GM23338 (cell line): ENCODE results near the gene ROBO1. TPM values are rescaled to one million over a fixed set of nuclear protein-coding genes. Genes with fewer than 3 reads are reported as not detected.

Experiments
- ATAC-seq: fragments of 200-7000 bp; cut with Tn5 transposase; 3 replicates; pipeline ENCODE4 v1.9.1; 2020
- DNase-seq: peaks from one replicate; pipeline ENCODE4 v3.0.0-alpha.2; 2015; ENCODE audit warnings: low spot score
- H2AFZ ChIP-seq: fragments of 200-600 bp; sonication (generic); 2 replicates; pipeline ENCODE4 v1.8.0; 2016; ENCODE audit warnings: antibody characterized with exemption, mild to moderate bottlenecking, moderate library complexity
- H3F3A ChIP-seq: fragments of 200-600 bp; sonication (generic); replicated peaks from 2 replicates; pipeline ENCODE4 v1.8.0; 2017; ENCODE audit warnings: antibody characterized with exemption, mixed run types, low read depth
- H3K27ac ChIP-seq: fragments of 200-600 bp; sonication (generic); 2 replicates; pipeline ENCODE4 v1.6.1; 2016; ENCODE audit warnings: low read depth
- H3K27me3 ChIP-seq: fragments of 200-600 bp; sonication (generic); 2 replicates; pipeline ENCODE4 v1.8.0; 2016; ENCODE audit warnings: mild to moderate bottlenecking, mixed run types, moderate library complexity; ENCODE audit not compliant: insufficient read depth
- H3K36me3 ChIP-seq: fragments of 200-600 bp; sonication (generic); 2 replicates; pipeline ENCODE4 v1.8.0; 2016; ENCODE audit warnings: mild to moderate bottlenecking; ENCODE audit not compliant: insufficient read depth
- H3K4me1 ChIP-seq: fragments of 200-600 bp; sonication (generic); 2 replicates; pipeline ENCODE4 v1.8.0; 2016; ENCODE audit warnings: mild to moderate bottlenecking, moderate library complexity; ENCODE audit not compliant: insufficient read depth
- H3K4me2 ChIP-seq: fragments of 200-600 bp; sonication (generic); 2 replicates; pipeline ENCODE4 v1.7.1; 2017; ENCODE audit warnings: mixed run types
- H3K4me3 ChIP-seq: fragments of 200-600 bp; sonication (generic); 2 replicates; pipeline ENCODE4 v1.6.1; 2016; ENCODE audit warnings: mixed run types
- H3K79me2 ChIP-seq: fragments of 200-600 bp; sonication (generic); replicated peaks from 2 replicates; pipeline ENCODE4 v1.8.0; 2017; ENCODE audit warnings: mild to moderate bottlenecking; ENCODE audit not compliant: insufficient read depth
- H3K9me2 ChIP-seq: fragments of 200-600 bp; sonication (generic); 2 replicates; pipeline ENCODE4 v1.8.0; 2017; ENCODE audit not compliant: insufficient read depth
- H4K20me1 ChIP-seq: fragments of 200-600 bp; sonication (generic); replicated peaks from 2 replicates; pipeline ENCODE4 v1.8.0; 2017; ENCODE audit warnings: mild to moderate bottlenecking; ENCODE audit not compliant: insufficient read depth
- H3K27ac Mint-ChIP-seq: 2 replicates; pipeline ENCODE4 v1.8.0; 2020; ENCODE audit warnings: inconsistent platforms, mild to moderate bottlenecking, moderate library complexity, mixed read lengths
- H3K27me3 Mint-ChIP-seq: 3 replicates; pipeline ENCODE4 v1.8.0; 2022; ENCODE audit warnings: low read depth, mild to moderate bottlenecking, moderate library complexity, mixed read lengths, inconsistent platforms; ENCODE audit not compliant: insufficient read depth, poor library complexity
- H3K36me3 Mint-ChIP-seq: 3 replicates; pipeline ENCODE4 v1.8.0; 2021; ENCODE audit warnings: low read depth, mild to moderate bottlenecking, inconsistent platforms, moderate library complexity, mixed read lengths
- H3K4me1 Mint-ChIP-seq: 3 replicates; pipeline ENCODE4 v1.8.0; 2020; ENCODE audit warnings: mild to moderate bottlenecking, inconsistent platforms, mixed read lengths
- H3K4me3 Mint-ChIP-seq: 3 replicates; pipeline ENCODE4 v1.8.0; 2021; ENCODE audit warnings: moderate library complexity, mild to moderate bottlenecking, inconsistent platforms, mixed read lengths
- H3K9me3 Mint-ChIP-seq: 3 replicates; pipeline ENCODE4 v1.8.0; 2020; ENCODE audit warnings: moderate library complexity, mild to moderate bottlenecking, inconsistent platforms, mixed read lengths
- CTCF ChIP-seq, 2 experiments: fragments of 200-600 bp in 1 of 2; sonication (generic) in 1 of 2; conservative IDR thresholded peaks; 2 replicates each; pipeline versions ENCODE4 v1.5.1 to v1.6.1; 2016 to 2017; ENCODE audit warnings: antibody characterized with exemption in 2 of 2, low read depth in 2 of 2, mild to moderate bottlenecking in 2 of 2, moderate library complexity in 1 of 2
- ETS1 ChIP-seq: IDR thresholded peaks from 2 replicates; pipeline ENCODE4 v1.6.1; 2016; ENCODE audit warnings: antibody characterized with exemption
- NANOG ChIP-seq: IDR thresholded peaks from 2 replicates; pipeline ENCODE4 v1.6.1; 2016; ENCODE audit warnings: antibody characterized with exemption, borderline replicate concordance
- POLR2AphosphoS5 ChIP-seq: IDR thresholded peaks from 2 replicates; pipeline ENCODE4 v1.6.1; 2016; ENCODE audit warnings: antibody characterized with exemption, low read depth
- STAT1 ChIP-seq: IDR thresholded peaks from one replicate; pipeline ENCODE4 v1.6.1; 2016; ENCODE audit warnings: antibody characterized with exemption; ENCODE audit not compliant: unreplicated experiment
- ZNF462 ChIP-seq: fragments of 250-450 bp; sonication (Bioruptor Pico); IDR thresholded peaks from 2 replicates; pipeline ENCODE4 v1.5.0; 2020; ENCODE audit warnings: mild to moderate bottlenecking, moderate library complexity
- polyA plus RNA-seq: library from polyadenylated mRNA; unstranded; fragments of >200 nt; fragmentation: Nextera tagmentation; extraction: Ambion mirVana; gene quantifications from 2 replicates; pipeline ENCODE4 v1.2.1, GENCODE V29; 2016
- total RNA-seq: library from RNA; depleted of rRNA; stranded (reverse); fragments of >200 nt; shearing (Covaris generic); gene quantifications from 2 replicates; pipeline ENCODE4 v1.2.3, GENCODE V29; 2014

The ROBO1 gene
- total and polyA plus RNA-seq, 2 experiments from 2014 or later: 19.2 to 78.3 TPM

GRCh38 chr3:78857494-78858111 lies 910.2 kb downstream of the ROBO1 start:
- peaks cover 5% of the 10 kb centered on the region for H3K27me3 Mint-ChIP-seq
- TF ChIP-seq ETS1: no peak
- TF ChIP-seq STAT1: no peak
- no peak for TF ChIP-seq ZNF462 (CRISPR knock-in tag)
- no peak for TF ChIP-seq NANOG
- TF ChIP-seq CTCF (conservative IDR thresholded peaks at IDR 0.05; ENCODE audit: low read depth in 2 of 2): peak in 1 of 2 experiments; percentile 52; a peak in 2 of 4 replicates
- TF ChIP-seq POLR2AphosphoS5: no peak
- Histone ChIP-seq H3K27me3 (no peaks in the 10 kb centered on the region), H3K9me2 (no peaks in the 10 kb centered on the region), H3K36me3 (no peaks in the 10 kb centered on the region), H3F3A (no peaks in the 10 kb centered on the region), H3K4me3 (no peak overlapping the region), H4K20me1 (no peaks in the 10 kb centered on the region), H3K4me1 (peaks cover 17% of the 10 kb centered on the region), H3K4me2 (no peak overlapping the region), H3K27ac (no peak overlapping the region), H2AFZ (no peak overlapping the region), H3K79me2 (0 out of 2 replicates have a peak, but pooled peaks cover 6% of the 10 kb centered on the region)
- DNase-seq: no peak
- no peak overlapping the region for H3K4me3 Mint-ChIP-seq
- no peaks in the 10 kb centered on the region; the same call in 2 of the 3 replicates for H3K9me3 Mint-ChIP-seq
- ATAC-seq: no peak; the same call in 2 of the 3 replicates
- H3K4me1 Mint-ChIP-seq: peaks cover 19% of the 10 kb centered on the region
- H3K36me3 Mint-ChIP-seq: no peaks in the 10 kb centered on the region
- H3K27ac Mint-ChIP-seq: no peak overlapping the region
